Measurements from ENCODE around the gene NDEL1. TPM values are rescaled to one million over a fixed set of nuclear protein-coding genes. Genes with fewer than 3 reads are reported as not detected.
A peak's percentile ranks its signal among the peaks of the same experiment; 100 is the strongest.

Gene NDEL1
- total and polyA plus RNA-seq, 9 donors: 31.2 to 52.6 (median 44.5) TPM

DNA sequence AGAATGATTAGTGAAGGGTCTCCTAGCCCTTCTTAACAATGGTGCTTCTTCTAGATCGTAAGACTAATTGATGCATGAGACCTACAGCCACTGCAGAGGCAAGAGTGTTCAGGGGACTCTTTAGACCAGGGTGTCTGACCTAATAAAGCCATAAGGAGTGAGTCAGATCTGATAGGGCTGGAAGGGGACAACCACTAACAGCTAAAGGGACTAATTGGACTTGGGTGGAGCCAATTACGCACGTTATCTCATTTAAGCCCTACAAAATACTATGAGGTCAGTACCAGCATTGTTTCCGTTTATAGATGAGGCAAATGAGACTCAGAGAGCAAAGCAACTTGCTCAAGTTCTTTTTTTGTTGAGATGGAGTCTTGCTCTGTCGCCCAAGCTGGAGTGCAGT, 23.6 kb upstream of the NDEL1 start:
- Histone ChIP-seq H3K4me1 (ENCODE audit: control insufficient read depth, insufficient read depth, low read length) (peaks cover 4% of the 10 kb centered on the region), H3K27me3 (ENCODE audit: control insufficient read depth, insufficient read depth, low read length) (peaks cover 5% of the 10 kb centered on the region), H3K9me3 (replicated peaks; ENCODE audit: control insufficient read depth, low read depth, low read length) (no peaks in the 10 kb centered on the region), H3K27ac (ENCODE audit: low read length) (no peak overlapping the region), H3K36me3 (ENCODE audit: control insufficient read depth, insufficient read depth, low read length) (no peaks in the 10 kb centered on the region), H3K4me3 (ENCODE audit: low read length) (no peak overlapping the region)
- DNase-seq: no peak
- WGBS (ENCODE audit: insufficient coverage): 90% methylated on average over 1 of the region's 5 CpGs

DNA sequence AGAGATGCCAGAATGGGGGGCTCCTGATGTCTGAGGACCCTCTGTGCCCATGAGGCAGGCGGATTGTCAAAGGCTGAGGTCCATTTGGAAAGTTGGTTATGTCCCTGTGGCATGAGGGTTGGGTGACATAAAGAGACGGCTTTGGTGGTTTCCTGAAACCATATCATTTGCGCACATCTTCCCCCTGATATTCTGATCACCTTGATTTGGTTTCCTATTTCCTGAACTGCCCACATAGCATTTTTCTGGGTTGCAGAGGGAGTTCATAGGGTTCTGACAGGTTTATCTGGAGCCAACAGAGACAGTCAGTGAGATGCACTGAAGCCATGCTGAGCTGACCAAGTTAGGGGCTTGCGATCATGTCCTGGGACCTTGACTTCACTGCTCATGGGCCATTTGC, 22.4 kb upstream of the NDEL1 start:
- Histone ChIP-seq H3K36me3 (ENCODE audit: control insufficient read depth, insufficient read depth, low read length) (no peaks in the 10 kb centered on the region), H3K27ac (ENCODE audit: low read length) (no peak overlapping the region), H3K4me1 (ENCODE audit: control insufficient read depth, insufficient read depth, low read length) (peaks cover 4% of the 10 kb centered on the region), H3K9me3 (replicated peaks; ENCODE audit: control insufficient read depth, low read depth, low read length) (no peaks in the 10 kb centered on the region), H3K27me3 (ENCODE audit: control insufficient read depth, insufficient read depth, low read length) (peaks cover 9% of the 10 kb centered on the region), H3K4me3 (ENCODE audit: low read length) (no peak overlapping the region)
- DNase-seq: no peak
- no CpG with 5 or more reads among the region's 4 CpGs for WGBS (ENCODE audit: insufficient coverage)

DNA sequence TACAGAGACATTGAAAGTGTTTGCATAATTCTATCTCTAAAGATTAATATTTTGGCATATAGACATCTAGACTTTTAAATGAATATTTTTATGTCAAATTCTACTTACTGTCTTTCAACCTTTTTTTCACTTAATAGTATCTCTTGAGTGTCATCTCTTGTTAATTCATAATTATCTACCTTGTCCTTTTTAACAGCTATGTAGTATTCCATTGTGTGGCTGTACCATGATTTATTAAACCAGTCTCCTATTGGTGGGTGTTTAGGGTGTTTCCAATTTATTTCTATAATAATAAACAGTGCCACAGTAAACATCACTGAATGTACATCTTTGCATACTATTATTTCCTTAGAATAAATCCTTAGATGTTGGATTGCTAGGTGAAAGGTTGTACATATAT, 21.7 kb upstream of the NDEL1 start:
- Histone ChIP-seq H3K36me3 (ENCODE audit: control insufficient read depth, insufficient read depth, low read length) (no peaks in the 10 kb centered on the region), H3K4me3 (ENCODE audit: low read length) (no peak overlapping the region), H3K27me3 (ENCODE audit: control insufficient read depth, insufficient read depth, low read length) (peaks cover 9% of the 10 kb centered on the region), H3K4me1 (ENCODE audit: control insufficient read depth, insufficient read depth, low read length) (peaks cover 4% of the 10 kb centered on the region), H3K9me3 (replicated peaks; ENCODE audit: control insufficient read depth, low read depth, low read length) (no peaks in the 10 kb centered on the region), H3K27ac (ENCODE audit: low read length) (no peak overlapping the region)
- DNase-seq: no peak

DNA sequence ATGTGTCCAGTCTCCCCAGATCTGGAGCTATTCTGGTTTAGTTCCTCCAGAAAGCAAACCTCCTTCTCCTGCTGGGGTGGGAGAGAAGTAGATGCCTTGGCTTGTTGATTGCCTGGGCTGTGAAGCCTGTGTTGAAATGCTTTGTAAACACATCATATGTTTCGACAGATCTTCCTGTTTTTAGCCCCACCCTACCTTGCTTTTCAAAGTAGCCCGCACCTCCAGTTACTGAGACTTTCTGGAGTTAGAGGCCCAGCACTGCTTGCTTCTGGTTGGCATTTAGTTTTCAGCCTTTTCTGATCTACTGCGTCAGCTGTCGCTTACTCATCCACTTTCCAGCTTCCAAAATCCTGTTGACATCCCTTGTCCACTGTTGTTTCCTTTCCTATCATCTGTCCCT, 17.9 kb upstream of the NDEL1 start:
- Histone ChIP-seq H3K36me3 (ENCODE audit: control insufficient read depth, insufficient read depth, low read length) (no peaks in the 10 kb centered on the region), H3K4me1 (ENCODE audit: control insufficient read depth, insufficient read depth, low read length) (peaks cover 2% of the 10 kb centered on the region), H3K27ac (ENCODE audit: low read length) (no peak overlapping the region), H3K27me3 (ENCODE audit: control insufficient read depth, insufficient read depth, low read length) (peaks cover 9% of the 10 kb centered on the region), H3K9me3 (replicated peaks; ENCODE audit: control insufficient read depth, low read depth, low read length) (no peaks in the 10 kb centered on the region), H3K4me3 (ENCODE audit: low read length) (no peak overlapping the region)
- 72% methylated on average over 3 of the region's 4 CpGs for WGBS (ENCODE audit: insufficient coverage)
- no peak for DNase-seq

DNA sequence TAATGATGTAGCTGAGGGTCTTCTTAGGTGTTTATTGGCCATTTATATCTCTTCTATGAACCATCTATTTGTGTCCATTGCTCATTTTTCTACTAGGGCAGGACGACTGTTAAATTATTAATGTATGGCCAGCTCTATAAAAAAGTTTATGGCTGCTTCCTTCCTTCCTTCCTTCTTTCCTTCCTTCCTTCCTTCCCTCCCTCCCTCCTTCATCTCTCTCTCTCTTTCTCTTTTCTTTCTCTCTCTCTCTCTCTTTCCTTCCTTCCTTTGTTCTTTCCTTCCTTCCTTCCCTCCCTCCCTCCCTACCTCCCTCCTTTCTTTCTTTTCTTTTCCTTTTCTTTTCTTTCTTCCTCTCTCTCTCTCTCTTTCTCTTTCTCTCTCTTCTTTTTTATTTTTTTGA, 17.2 kb upstream of the NDEL1 start:
- Histone ChIP-seq H3K4me1 (ENCODE audit: control insufficient read depth, insufficient read depth, low read length) (peaks cover 2% of the 10 kb centered on the region), H3K9me3 (replicated peaks; ENCODE audit: control insufficient read depth, low read depth, low read length) (no peaks in the 10 kb centered on the region), H3K27ac (ENCODE audit: low read length) (no peak overlapping the region), H3K36me3 (ENCODE audit: control insufficient read depth, insufficient read depth, low read length) (no peaks in the 10 kb centered on the region), H3K27me3 (ENCODE audit: control insufficient read depth, insufficient read depth, low read length) (peaks cover 6% of the 10 kb centered on the region), H3K4me3 (ENCODE audit: low read length) (no peak overlapping the region)
- WGBS (ENCODE audit: insufficient coverage): no CpG with 5 or more reads among the region's 1 CpG
- no peak for DNase-seq

DNA sequence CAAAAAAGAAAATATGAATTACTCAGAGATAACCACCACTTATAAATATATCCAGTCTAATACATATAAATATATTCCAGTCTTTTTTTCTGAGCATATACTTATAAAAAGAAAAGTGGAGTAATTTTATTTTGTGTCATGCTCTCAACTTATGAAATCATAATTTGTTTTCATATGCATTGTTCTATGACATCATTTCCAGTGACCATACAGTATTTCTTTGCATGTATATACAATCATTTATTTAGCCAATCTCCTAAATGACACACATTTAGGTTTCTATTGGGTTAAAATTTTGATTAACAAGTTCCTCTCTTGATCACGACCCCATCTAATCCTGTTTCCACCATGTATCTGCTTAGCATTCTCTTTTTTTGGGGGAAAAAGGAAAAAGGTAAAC, 16.4 kb upstream of the NDEL1 start:
- Histone ChIP-seq H3K9me3 (replicated peaks; ENCODE audit: control insufficient read depth, low read depth, low read length) (no peaks in the 10 kb centered on the region), H3K36me3 (ENCODE audit: control insufficient read depth, insufficient read depth, low read length) (no peaks in the 10 kb centered on the region), H3K4me1 (ENCODE audit: control insufficient read depth, insufficient read depth, low read length) (peaks cover 2% of the 10 kb centered on the region), H3K27me3 (ENCODE audit: control insufficient read depth, insufficient read depth, low read length) (peaks cover 6% of the 10 kb centered on the region), H3K27ac (ENCODE audit: low read length) (no peak overlapping the region), H3K4me3 (ENCODE audit: low read length) (no peak overlapping the region)
- no CpG with 5 or more reads among the region's 1 CpG for WGBS (ENCODE audit: insufficient coverage)
- no peak for DNase-seq

DNA sequence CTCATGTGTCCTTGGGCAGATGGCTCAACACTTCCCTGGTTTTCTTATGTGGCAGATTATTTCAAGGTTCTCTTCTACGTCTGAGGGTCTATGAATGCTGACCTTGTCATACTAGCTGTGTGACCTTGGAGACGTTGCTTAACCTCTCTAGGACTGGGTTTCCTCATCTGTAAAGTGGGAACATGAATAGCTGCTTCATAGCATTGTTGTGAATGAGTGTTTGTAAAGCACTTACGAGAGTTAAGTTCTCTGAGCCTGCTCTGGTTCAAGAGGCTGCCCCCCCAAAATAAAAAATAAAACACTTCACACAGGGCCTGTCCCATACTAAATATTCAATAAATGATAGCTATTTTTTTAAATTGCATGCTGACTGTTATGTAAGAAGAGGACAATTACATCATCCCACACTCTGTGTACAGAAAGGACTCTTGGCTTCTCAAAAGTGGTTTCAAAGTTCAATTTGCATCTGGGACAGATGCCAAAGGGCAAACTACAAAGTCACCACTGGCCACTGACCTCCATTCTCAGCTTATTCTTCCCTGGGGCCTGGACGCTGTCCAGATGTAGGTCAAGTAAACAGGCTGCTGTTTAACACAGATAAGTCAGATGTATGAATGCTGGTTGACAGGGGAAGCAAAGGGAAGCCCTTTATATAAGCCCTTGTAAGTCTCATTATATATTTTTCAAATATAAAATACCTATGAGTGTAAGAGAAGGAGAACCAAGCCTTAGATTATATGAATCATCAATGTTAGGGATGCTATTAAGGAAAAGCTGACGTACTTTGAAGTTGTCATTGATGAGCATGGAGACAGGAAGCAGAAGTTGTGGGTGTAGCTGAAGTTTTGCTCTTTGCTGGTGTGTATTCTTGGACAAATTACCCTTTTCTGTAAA, 15.4 kb upstream of the NDEL1 start:
- no peaks in the 10 kb centered on the region for H3K36me3 ChIP-seq (ENCODE audit: control insufficient read depth, insufficient read depth, low read length)
- H3K27me3 ChIP-seq (ENCODE audit: control insufficient read depth, insufficient read depth, low read length): peaks cover 6% of the 10 kb centered on the region
- WGBS (ENCODE audit: insufficient coverage): 40% methylated on average over 1 of the region's 5 CpGs
- no peak overlapping the region for H3K27ac ChIP-seq (ENCODE audit: low read length)
- no peak overlapping the region for H3K4me3 ChIP-seq (ENCODE audit: low read length)
- no peaks in the 10 kb centered on the region for H3K9me3 ChIP-seq (replicated peaks; ENCODE audit: control insufficient read depth, low read depth, low read length)
- peak; percentile 63 for DNase-seq
- H3K4me1 ChIP-seq (ENCODE audit: control insufficient read depth, insufficient read depth, low read length): peaks cover 2% of the 10 kb centered on the region

DNA sequence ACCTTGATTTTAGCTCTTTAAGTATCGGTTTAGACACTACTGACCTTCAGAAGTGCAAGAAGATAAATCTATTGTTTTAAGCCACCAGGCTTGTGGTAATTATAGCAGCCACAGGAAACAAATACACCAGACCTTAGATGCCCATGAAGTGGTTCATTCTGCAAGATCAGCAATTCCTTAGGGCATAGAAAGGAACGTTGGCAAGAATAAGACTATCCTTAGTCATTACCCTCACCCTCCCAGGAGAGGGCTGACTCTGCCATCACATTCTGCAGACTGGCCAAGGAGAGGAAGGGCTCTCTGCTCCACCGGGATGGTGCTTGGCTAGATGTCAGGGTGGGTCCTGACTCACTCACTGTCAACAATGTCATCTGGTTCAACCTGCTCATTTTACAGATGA, 14.1 kb upstream of the NDEL1 start:
- no peak overlapping the region for H3K27ac ChIP-seq (ENCODE audit: low read length)
- no peak overlapping the region for H3K4me3 ChIP-seq (ENCODE audit: low read length)
- peaks cover 2% of the 10 kb centered on the region for H3K4me1 ChIP-seq (ENCODE audit: control insufficient read depth, insufficient read depth, low read length)
- H3K36me3 ChIP-seq (ENCODE audit: control insufficient read depth, insufficient read depth, low read length): no peaks in the 10 kb centered on the region
- WGBS (ENCODE audit: insufficient coverage): 40% methylated on average over 1 of the region's 3 CpGs
- DNase-seq: no peak
- no peaks in the 10 kb centered on the region for H3K9me3 ChIP-seq (replicated peaks; ENCODE audit: control insufficient read depth, low read depth, low read length)
- peaks cover 6% of the 10 kb centered on the region for H3K27me3 ChIP-seq (ENCODE audit: control insufficient read depth, insufficient read depth, low read length)

DNA sequence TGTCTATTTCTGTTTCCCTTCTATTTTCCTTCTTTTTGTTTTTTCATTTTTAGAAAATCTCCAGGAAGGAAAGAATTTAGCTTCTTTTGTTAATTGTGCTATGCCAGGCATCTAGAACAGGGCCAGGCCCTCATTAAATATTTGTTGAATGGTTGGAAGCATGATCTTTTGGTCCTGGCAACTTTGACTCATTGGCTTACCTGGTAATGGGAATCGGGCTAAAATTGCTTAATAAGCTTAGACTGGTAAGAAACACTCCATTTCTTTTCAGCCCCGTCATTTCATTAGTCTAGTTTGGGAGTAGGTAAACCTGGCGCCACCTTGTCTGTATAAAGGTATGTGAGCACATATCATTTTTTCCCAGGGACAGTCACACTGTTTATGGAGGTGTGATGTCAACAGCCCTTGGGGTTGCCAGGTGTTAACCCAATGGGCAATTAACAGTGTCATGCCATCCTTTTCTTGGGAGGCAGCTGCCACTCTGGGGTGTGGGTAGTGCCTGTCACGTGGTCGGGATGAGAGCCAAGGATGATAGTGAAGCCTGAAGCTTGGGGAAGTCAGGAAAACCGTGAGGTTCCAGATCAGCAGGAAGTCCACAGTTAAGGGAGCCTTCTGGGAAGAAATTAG, 9.5 kb upstream of the NDEL1 start:
- 53% methylated on average over 3 of the region's 6 CpGs for WGBS (ENCODE audit: insufficient coverage)
- no peak overlapping the region for H3K27ac ChIP-seq (ENCODE audit: low read length)
- no peaks in the 10 kb centered on the region for H3K36me3 ChIP-seq (ENCODE audit: control insufficient read depth, insufficient read depth, low read length)
- no peaks in the 10 kb centered on the region for H3K9me3 ChIP-seq (replicated peaks; ENCODE audit: control insufficient read depth, low read depth, low read length)
- H3K4me3 ChIP-seq (ENCODE audit: low read length): no peak overlapping the region
- H3K27me3 ChIP-seq (ENCODE audit: control insufficient read depth, insufficient read depth, low read length): peaks cover 2% of the 10 kb centered on the region
- H3K4me1 ChIP-seq (ENCODE audit: control insufficient read depth, insufficient read depth, low read length): no peaks in the 10 kb centered on the region
- DNase-seq: no peak

DNA sequence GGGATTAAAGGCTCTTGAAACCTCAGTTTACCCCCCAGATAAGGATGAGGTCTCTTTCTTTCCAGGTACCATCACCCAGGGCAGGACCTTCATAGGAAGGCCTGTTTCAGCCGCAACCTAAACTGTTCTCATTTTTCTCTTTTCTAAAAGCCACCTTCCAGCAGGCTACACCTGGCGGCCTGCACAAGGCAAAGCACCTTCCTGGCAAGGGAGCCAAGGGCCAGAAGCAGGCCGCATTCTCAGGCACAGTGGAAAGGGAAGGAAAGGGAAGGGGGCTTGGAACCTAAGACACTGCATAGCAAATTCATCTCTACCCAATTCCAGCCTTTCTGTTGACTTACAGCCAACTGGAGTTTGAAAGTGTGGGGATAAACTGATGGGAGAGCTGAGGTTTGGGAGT, 8.9 kb upstream of the NDEL1 start:
- no peaks in the 10 kb centered on the region for H3K9me3 ChIP-seq (replicated peaks; ENCODE audit: control insufficient read depth, low read depth, low read length)
- no peaks in the 10 kb centered on the region for H3K36me3 ChIP-seq (ENCODE audit: control insufficient read depth, insufficient read depth, low read length)
- DNase-seq: no peak
- WGBS (ENCODE audit: insufficient coverage): no CpG with 5 or more reads among the region's 3 CpGs
- no peaks in the 10 kb centered on the region for H3K27me3 ChIP-seq (ENCODE audit: control insufficient read depth, insufficient read depth, low read length)
- no peak overlapping the region for H3K4me3 ChIP-seq (ENCODE audit: low read length)
- no peak overlapping the region for H3K27ac ChIP-seq (ENCODE audit: low read length)
- no peaks in the 10 kb centered on the region for H3K4me1 ChIP-seq (ENCODE audit: control insufficient read depth, insufficient read depth, low read length)

Data from muscle of leg (tissue), 11 donors.